CD4-positive, alpha-beta T cell treated with Interleukin-1 beta for 1 hour (primary cell): ENCODE results near the gene ARID1B.
"Not testable (repeated sequence)": the region's sequence is repeated elsewhere in the genome, so short reads cannot be mapped to it uniquely, and the experiment has no call there.

Experiments
- DNase-seq, 2 donors: peaks; one replicate each; pipeline ENCODE4 v3.0.0-alpha.2; 2020 to 2022

ARID1B gene

GRCh38 chr6:156974830-156975261, 197.7 kb downstream of the ARID1B start:
- DNase-seq = no peak

- DNase-seq = no peak
These were observed 198.2 kb downstream of the ARID1B start for GRCh38 chr6:156975414-156975813.

GRCh38 chr6:156976216-156977127, 199.3 kb downstream of the ARID1B start:
- DNase-seq = peak in 1 of 2 donors; percentile 4

- no peak for DNase-seq
These were observed 200.5 kb downstream of the ARID1B start for GRCh38 chr6:156977527-156978291.

GRCh38 chr6:156978948-156979347, 201.8 kb downstream of the ARID1B start:
- no peak for DNase-seq

- no peak for DNase-seq
These were observed 203.3 kb downstream of the ARID1B start for GRCh38 chr6:156980515-156980914.

GRCh38 chr6:156980948-156981347, 203.8 kb downstream of the ARID1B start:
- DNase-seq = no peak

GRCh38 chr6:156982168-156982567, 205.0 kb downstream of the ARID1B start:
- no peak for DNase-seq

- not testable (repeated sequence) for DNase-seq
These were observed 205.7 kb downstream of the ARID1B start for GRCh38 chr6:156982864-156983263.

GRCh38 chr6:156984178-156984738, 207.1 kb downstream of the ARID1B start:
- no peak for DNase-seq

- no peak for DNase-seq
These were observed 208.1 kb downstream of the ARID1B start for GRCh38 chr6:156985309-156985708.

GRCh38 chr6:156988276-156989158, 211.3 kb downstream of the ARID1B start:
- DNase-seq = no peak

- no peak for DNase-seq
These were observed 212.1 kb downstream of the ARID1B start for GRCh38 chr6:156989159-156989806.

- DNase-seq = no peak
These were observed 215.0 kb downstream of the ARID1B start for GRCh38 chr6:156992020-156992804.

- no peak for DNase-seq
These were observed 216.5 kb downstream of the ARID1B start for GRCh38 chr6:156993713-156994112.

- DNase-seq = no peak
These were observed 217.3 kb downstream of the ARID1B start for GRCh38 chr6:156994215-156995076.

- no peak for DNase-seq
These were observed 218.3 kb downstream of the ARID1B start for GRCh38 chr6:156995502-156995901.

- DNase-seq = no peak
These were observed 219.1 kb downstream of the ARID1B start for GRCh38 chr6:156996265-156996664.

- DNase-seq = no peak
These were observed 221.7 kb downstream of the ARID1B start for GRCh38 chr6:156998794-156999330.

GRCh38 chr6:156999762-157000161, 222.6 kb downstream of the ARID1B start:
- DNase-seq = no peak
